H1 (cell line): ENCODE data around the gene TCEA3.

Source experiments
- ATF3 ChIP-seq: IDR thresholded peaks from 2 replicates; pipeline ENCODE4 v1.6.1; 2011; ENCODE audit warnings: low read depth, mild to moderate bottlenecking, low read length; ENCODE audit not compliant: insufficient read depth
- BCL11A ChIP-seq, 2 experiments: IDR thresholded peaks; one replicate each; pipeline ENCODE4 v1.6.1; 2011; ENCODE audit warnings: low read depth in 2 of 2, low read length in 2 of 2, mild to moderate bottlenecking in 2 of 2
- BRCA1 ChIP-seq: IDR thresholded peaks from 2 replicates; pipeline ENCODE4 v1.6.1; 2012; ENCODE audit warnings: low read depth, low read length, improper control_type of control experiment
- POLR2A ChIP-seq, 2 experiments: IDR thresholded peaks; 1 replicate in 1 of 2; 2 replicates in 1 of 2; pipeline ENCODE4 v1.6.1; 2011; ENCODE audit warnings: low read depth in 2 of 2, low read length in 2 of 2, mild to moderate bottlenecking in 2 of 2; ENCODE audit errors: control extremely low read depth in 1 of 2
- RAD21 ChIP-seq, 2 experiments: IDR thresholded peaks in 1 of 2; conservative IDR thresholded peaks in 1 of 2; 2 replicates each; pipeline ENCODE4 v1.6.1; 2011; ENCODE audit warnings: low read depth in 2 of 2, low read length in 2 of 2, improper control_type of control experiment in 1 of 2, inconsistent platforms in 1 of 2, mild to moderate bottlenecking in 1 of 2, moderate library complexity in 1 of 2
- RXRA ChIP-seq: IDR thresholded peaks from 2 replicates; pipeline ENCODE4 v1.6.1; 2011; ENCODE audit warnings: low read depth, mild to moderate bottlenecking, low read length, moderate library complexity; ENCODE audit not compliant: insufficient read depth
- SP4 ChIP-seq: IDR thresholded peaks from 2 replicates; pipeline ENCODE4 v1.6.1; 2012; ENCODE audit warnings: low read length, inconsistent platforms
- SUZ12 ChIP-seq: fragments of 200-600 bp; sonication (generic); IDR thresholded peaks from 2 replicates; pipeline ENCODE4 v1.6.1; 2012; ENCODE audit warnings: mild to moderate bottlenecking, inconsistent platforms, low read length, moderate library complexity, mixed read lengths

GRCh38 chr1:23357138-23357908, 67.2 kb downstream of the TCEA3 start:
- no peak; the same call in 1 of the 2 replicates for TF ChIP-seq SUZ12
- TF ChIP-seq RAD21 (IDR thresholded peaks at IDR 0.05 in 1 of 2, conservative IDR thresholded peaks at IDR 0.05 in 1 of 2; ENCODE audit: low read depth in 2 of 2, low read length in 2 of 2): 0 out of 4 replicates have a peak, but pooled peaks of 1 of the 2 experiments have one; percentile 0
- no peak for TF ChIP-seq ATF3
- peak; percentile 93; the same call in 1 of the 2 replicates for TF ChIP-seq RXRA
- no peak for TF ChIP-seq POLR2A (IDR thresholded peaks at IDR 0.05; ENCODE audit: control extremely low read depth in 1 of 2, low read depth in 2 of 2, low read length in 2 of 2)
- TF ChIP-seq BRCA1: no peak
- peak in 1 of 2 experiments; percentile 9 for TF ChIP-seq BCL11A (IDR thresholded peaks at IDR 0.05; ENCODE audit: low read depth in 2 of 2, low read length in 2 of 2)
- TF ChIP-seq SP4: peak; percentile 61; the same call in 1 of the 2 replicates
